GM21825 (cell line): ENCODE results near the gene PRKCB.

ENCODE experiments used
- ATAC-seq: cut with Tn5 transposase; IDR thresholded peaks from one replicate; pipeline ENCODE4 v1.9.1; 2021; ENCODE audit warnings: mild to moderate bottlenecking, moderate library complexity; ENCODE audit not compliant: unreplicated experiment

PRKCB gene

GRCh38 chr16:24119807-24120206 is 284.0 kb downstream of the PRKCB start:
- no peak for ATAC-seq

- no peak for ATAC-seq
These were observed 287.5 kb downstream of the PRKCB start for GRCh38 chr16:24123275-24123674.

GRCh38 chr16:24124291-24124690 is 288.5 kb downstream of the PRKCB start:
- ATAC-seq, result no peak

- no peak for ATAC-seq
These were observed 289.4 kb downstream of the PRKCB start for GRCh38 chr16:24125214-24125613.

GRCh38 chr16:24129412-24129918 is 293.7 kb downstream of the PRKCB start:
- no peak for ATAC-seq

GRCh38 chr16:24130494-24131085 is 294.8 kb downstream of the PRKCB start:
- ATAC-seq, result no peak

- ATAC-seq, result no peak
These were observed 295.5 kb downstream of the PRKCB start for GRCh38 chr16:24131294-24131693.

- ATAC-seq, result no peak
These were observed 296.4 kb downstream of the PRKCB start for GRCh38 chr16:24132048-24132796.

- no peak for ATAC-seq
These were observed 297.0 kb downstream of the PRKCB start for GRCh38 chr16:24132797-24133155.

GRCh38 chr16:24135624-24136565 is 300.1 kb downstream of the PRKCB start:
- no peak for ATAC-seq

GRCh38 chr16:24138024-24138423 is 302.2 kb downstream of the PRKCB start:
- ATAC-seq, result no peak

- no peak for ATAC-seq
These were observed 302.8 kb downstream of the PRKCB start for GRCh38 chr16:24138575-24138974.

GRCh38 chr16:24139282-24139681 is 303.5 kb downstream of the PRKCB start:
- ATAC-seq, result no peak

GRCh38 chr16:24140730-24141129 is 304.9 kb downstream of the PRKCB start:
- ATAC-seq, result no peak

- ATAC-seq, result no peak
These were observed 305.7 kb downstream of the PRKCB start for GRCh38 chr16:24141466-24141865.

GRCh38 chr16:24141917-24142316 is 306.1 kb downstream of the PRKCB start:
- no peak for ATAC-seq

GRCh38 chr16:24145927-24146326 is 310.1 kb downstream of the PRKCB start:
- ATAC-seq, result no peak

- ATAC-seq, result no peak
These were observed 310.7 kb downstream of the PRKCB start for GRCh38 chr16:24146518-24146917.

- no peak for ATAC-seq
These were observed 313.3 kb downstream of the PRKCB start for GRCh38 chr16:24149102-24149501.

- ATAC-seq, result no peak
These were observed 314.5 kb downstream of the PRKCB start for GRCh38 chr16:24150282-24150681.

- no peak for ATAC-seq
These were observed 315.7 kb downstream of the PRKCB start for GRCh38 chr16:24151482-24151939.
